GM21576 (cell line): ENCODE results near the gene CD37.
A peak's percentile ranks its signal among the peaks of the same experiment; 100 is the strongest.
"Not testable (repeated sequence)": the region's sequence is repeated elsewhere in the genome, so short reads cannot be mapped to it uniquely, and the experiment has no call there.

ENCODE experiments used
- ATAC-seq: cut with Tn5 transposase; IDR thresholded peaks from one replicate; pipeline ENCODE4 v1.9.1; 2021; ENCODE audit warnings: mild to moderate bottlenecking, moderate library complexity; ENCODE audit not compliant: unreplicated experiment

CD37 gene

DNA sequence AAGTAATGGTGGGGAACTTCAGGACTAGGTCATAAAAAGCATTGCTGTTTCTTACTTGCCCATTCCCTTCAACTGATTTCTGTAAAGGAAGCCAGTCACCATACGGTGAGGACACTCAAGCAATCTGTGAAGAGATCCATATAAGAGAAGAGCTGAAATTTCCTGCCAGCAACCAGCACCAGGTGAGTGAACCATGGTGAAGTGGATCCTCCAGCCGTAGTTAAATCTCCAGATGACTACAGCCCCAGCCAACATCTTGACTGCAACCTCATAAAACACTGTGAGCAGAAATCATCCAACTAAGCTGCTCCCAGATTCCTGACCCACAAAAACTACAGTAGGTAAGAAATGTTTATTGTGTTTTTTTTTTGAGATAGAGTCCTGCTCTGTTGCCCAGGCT is 6.5 kb upstream of the CD37 start:
- no peak for ATAC-seq

DNA sequence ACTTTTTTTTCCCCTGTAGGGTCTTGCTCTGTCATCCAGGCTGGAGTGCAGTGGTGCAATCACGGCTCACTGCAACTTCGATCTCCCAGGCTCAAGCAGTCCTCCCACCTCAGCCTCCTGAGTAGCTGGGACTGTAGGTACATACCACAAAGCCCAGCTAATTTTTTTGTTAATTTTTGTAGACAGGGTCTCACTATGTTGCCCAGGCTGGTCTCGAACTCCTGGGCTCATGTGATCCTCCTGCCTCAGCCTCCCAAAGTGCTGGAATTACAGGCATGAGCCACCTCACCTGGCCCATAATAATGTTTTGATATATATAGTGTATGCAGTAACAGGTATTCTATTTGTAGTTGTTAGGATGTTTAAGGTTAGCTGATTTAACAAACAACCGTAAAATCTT is 4.0 kb upstream of the CD37 start:
- not testable (repeated sequence) for ATAC-seq

GRCh38 chr19:49331616-49332055 is 3.6 kb upstream of the CD37 start:
- peak; percentile 35 for ATAC-seq

GRCh38 chr19:49332691-49333417 is 2.4 kb upstream of the CD37 start:
- ATAC-seq = not testable (repeated sequence)

DNA sequence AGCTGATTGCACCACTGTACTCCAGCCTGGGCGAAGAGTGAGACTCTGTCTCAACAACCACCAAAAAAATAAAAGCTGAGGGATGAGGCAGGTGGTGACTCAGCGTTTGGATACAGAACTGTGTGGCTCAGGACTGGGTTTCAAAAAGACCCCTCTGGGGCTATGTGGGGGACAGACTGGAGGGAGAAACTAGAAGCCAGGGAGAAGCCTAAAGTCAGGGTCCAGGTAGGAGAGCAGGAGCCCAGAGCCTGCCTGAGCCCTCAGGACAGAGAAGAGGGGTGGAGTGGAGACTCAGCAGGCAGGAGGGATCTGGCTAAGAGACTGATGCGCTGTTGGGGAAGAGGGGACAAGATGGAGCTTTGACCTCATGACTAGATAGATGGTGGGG is 1.8 kb upstream of the CD37 start:
- no peak for ATAC-seq

DNA sequence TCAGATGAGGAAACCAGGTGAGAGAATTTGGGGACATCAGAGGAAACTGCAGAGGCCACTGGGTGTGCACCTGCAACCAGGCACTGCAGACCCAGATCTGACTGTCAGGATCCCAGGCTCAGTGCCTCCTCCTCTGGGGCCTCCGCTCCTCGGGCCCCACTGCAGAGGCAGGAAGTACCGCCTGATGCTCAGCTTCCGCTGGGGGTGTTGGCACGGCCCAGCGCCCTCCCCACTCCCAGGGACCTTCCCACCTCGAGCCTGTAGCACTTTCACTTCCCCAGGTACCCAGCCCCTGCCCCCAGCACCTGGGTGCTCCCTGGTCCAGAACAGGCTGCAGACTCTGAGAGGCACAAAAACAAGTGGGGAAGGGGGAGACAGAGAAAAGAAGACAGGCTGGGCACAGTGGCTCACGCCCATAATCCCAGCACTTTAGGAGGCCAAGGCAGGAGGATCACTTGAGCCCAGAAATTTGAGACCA is 1.4 kb upstream of the CD37 start:
- peak; percentile 41 for ATAC-seq

DNA sequence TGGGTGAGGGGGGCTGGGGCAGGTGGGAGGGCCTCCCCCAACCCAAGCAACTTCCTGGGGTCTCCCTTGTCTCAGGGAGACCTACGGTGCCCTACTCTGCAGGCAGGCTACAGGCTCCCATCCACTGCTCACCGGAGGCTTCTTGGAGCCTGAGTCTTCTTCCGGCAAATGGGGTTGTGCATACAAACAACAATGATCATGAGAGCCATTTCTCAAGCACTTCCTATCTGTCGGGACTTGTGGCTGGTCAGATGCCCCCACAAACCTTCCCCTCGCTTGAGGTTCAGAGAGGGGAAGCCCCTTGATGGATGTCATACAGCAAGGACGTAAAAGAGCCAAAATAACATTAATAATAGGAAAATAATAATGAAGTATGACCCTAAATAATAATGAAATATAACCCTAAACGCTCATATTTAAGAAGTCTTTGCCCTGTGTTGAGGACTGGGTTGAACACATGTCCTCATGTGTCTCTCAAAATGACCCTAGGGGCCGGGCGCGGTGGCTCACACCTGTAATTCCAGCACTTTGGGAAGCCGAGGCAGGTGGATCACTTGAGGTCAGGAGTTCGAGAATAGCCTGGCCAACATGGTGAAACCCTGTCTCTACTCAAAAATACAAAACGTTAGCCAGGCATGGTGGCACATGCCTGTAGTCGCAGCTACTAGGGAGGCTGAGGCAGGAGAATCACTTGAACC is 727 bp downstream of the CD37 start:
- no peak for ATAC-seq

DNA sequence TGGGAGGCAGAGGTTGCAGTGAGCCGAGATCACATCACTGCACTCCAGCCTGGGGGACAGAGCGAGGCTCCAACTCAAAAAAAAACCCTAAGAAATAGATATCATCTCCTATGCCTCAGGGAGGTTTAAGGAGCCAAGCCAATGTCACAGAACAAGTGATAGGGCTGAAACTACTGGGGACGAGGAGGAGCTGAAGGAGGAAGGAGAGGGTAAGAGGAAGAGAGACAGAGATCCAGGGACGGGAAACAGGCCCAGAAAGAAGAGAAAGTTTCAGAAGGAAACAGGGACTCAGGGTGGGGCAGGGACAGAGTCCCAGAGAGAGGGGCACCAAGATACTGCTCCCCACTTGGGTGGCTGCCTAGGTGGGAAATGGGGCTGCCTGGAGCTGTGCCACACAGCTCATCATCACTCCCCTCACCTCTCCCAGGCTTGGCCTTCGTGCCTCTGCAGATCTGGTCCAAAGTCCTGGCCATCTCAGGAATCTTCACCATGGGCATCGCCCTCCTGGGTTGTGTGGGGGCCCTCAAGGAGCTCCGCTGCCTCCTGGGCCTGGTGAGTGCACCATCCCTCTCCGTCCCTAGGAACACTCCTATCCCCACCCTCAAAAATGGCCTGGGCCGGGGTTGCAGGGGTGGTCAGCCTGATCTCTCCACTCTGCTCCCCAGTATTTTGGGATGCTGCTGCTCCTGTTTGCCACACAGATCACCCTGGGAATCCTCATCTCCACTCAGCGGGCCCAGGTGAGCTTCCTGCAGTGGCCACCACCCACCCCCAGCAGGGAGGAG is 1.5 kb downstream of the CD37 start:
- ATAC-seq = no peak

GRCh38 chr19:49337267-49338022 is 2.2 kb downstream of the CD37 start:
- ATAC-seq = no peak

DNA sequence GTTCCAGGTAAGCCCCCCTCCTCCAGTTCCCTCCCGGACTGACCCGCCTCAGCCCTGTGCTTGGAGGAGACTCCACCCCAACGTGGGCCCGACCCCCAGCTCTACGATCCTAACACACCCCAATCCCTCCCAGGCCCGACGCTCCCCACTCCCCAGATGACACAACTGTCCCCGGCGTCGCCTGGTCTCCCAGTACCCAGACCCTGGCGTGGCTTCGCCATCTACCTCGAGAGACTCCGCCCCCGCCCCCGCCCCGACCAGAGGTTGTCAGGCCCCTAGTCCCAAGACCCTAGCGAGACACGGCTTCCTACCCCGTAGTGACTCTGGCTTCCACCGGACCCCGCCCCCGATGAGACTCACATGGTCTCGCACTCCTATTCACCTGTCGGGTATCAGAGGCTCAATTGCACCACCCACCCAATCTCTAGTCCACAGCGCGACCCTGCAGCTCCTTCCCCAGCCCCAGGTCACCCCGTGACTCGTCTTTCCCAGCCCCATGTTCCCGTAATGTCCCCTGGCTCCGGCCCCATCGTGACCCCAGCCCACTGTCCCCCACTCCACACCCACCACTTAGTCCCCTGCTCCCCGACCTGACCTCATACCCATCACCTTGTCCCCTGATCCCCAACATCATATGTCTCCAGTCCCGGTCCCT is 2.9 kb downstream of the CD37 start:
- ATAC-seq = no peak

DNA sequence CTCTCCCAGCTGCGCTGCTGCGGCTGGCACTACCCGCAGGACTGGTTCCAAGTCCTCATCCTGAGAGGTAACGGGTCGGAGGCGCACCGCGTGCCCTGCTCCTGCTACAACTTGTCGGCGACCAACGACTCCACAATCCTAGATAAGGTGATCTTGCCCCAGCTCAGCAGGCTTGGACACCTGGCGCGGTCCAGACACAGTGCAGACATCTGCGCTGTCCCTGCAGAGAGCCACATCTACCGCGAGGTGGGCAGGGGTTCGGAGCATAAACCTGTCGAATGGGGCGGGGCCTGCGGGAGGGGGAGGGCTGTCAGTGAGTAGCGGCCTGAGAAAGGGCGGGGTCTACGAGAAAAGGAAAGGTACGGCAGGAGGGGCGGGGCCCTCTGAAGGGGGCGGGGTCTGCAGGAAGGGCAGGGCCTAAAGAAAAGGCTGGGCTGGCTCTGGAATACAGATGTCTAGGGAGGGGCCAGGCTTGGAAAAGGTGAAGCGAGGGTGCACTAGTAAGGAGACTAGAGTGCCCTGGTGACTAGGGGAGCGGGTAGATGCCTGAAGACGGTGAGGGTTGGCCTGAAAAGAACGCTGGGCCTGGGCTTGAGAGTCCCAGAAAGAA is 3.6 kb downstream of the CD37 start:
- ATAC-seq = no peak

DNA sequence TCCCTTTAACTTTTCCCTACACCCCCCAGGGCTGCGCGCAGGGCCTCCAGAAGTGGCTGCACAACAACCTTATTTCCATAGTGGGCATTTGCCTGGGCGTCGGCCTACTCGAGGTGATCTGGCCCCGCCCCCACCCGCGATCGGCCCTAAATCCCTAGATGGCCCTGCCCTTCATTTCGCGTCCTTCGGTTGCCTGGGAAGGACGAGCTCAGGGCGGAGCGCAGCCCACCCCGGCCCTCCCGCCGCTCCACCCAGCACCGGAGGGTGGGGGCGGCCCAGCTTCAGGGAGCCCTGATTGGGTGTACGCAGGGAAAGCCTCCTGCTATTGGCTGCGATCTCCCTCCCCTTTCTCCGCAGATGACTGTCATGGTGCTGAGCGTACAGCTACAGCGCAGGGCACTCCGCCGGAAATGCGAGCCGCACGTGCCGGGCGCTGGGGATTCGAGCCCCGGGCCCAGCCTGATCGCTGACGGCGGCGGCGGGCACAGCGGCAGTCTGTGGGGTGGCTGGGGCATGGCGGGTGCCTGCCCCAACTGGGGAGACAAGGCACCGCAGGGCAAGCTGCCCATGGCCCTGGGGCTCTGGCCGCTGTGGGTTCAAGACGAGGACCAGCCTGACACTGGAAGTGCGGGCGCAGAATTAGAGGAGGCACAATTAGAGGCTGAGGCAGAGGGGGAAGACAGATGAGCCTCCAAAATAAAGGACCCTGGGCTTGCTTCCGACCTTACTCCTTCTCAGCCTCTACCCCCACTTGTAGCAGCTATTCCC is 4.3 kb downstream of the CD37 start:
- ATAC-seq = no peak

- ATAC-seq = peak; percentile 55
These were observed 5.1 kb downstream of the CD37 start for GRCh38 chr19:49340069-49340864.

DNA sequence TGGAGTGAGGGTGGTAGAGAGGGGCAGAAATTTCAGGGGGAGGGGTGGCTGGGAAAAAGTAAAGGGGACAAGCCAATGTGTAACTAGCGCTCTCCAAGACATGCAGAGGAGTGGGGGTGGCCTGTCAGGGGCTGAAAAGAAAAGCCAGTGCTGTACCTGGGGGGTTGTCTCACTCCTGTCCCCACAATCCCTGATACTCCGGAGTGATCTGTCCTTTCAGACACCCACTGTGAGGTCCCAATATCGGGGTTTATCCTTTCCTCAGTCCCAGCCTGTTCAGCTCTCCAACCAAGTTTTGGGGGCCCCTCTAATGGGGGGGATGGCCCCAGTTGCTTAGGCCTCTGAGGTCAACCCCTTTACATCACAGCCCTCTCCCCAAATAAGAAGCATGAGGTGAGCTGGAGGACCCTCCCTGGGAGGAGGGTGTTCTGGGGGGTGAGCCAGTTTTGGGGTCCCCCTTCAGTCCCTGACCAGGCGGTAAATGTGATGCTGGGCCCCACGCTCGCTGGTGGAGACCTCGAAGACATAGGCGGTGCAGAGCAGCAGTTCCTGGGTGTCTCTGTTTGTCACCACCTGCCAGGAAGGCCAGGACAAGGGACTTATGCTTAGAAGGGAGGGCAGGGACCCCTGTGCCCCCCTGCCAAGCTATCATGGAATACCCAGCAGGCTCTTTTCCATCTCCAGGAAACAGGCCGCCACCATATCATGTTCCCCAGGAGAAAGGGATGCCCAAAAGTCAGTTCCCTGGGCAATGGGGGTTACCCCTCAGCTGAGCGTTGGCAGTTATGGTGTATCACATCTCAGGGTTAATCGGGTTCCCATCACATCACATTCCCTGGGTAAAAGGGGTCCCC is 5.9 kb downstream of the CD37 start:
- ATAC-seq = no peak

- no peak for ATAC-seq
These were observed 7.1 kb downstream of the CD37 start for GRCh38 chr19:49342291-49342721.

- no peak for ATAC-seq
These were observed 7.9 kb downstream of the CD37 start for GRCh38 chr19:49343123-49343522.
